Activated CD8-positive, alpha-beta memory T cell treated with anti-CD3 and anti-CD28 coated beads, Interleukin-2, amount 50 U/mL, for 4 hours (primary cell): ENCODE results near the gene ELL2.

Source experiments
- DNase-seq: peaks from one replicate; pipeline ENCODE4 v3.0.0-alpha.2; 2020

The ELL2 gene

DNA sequence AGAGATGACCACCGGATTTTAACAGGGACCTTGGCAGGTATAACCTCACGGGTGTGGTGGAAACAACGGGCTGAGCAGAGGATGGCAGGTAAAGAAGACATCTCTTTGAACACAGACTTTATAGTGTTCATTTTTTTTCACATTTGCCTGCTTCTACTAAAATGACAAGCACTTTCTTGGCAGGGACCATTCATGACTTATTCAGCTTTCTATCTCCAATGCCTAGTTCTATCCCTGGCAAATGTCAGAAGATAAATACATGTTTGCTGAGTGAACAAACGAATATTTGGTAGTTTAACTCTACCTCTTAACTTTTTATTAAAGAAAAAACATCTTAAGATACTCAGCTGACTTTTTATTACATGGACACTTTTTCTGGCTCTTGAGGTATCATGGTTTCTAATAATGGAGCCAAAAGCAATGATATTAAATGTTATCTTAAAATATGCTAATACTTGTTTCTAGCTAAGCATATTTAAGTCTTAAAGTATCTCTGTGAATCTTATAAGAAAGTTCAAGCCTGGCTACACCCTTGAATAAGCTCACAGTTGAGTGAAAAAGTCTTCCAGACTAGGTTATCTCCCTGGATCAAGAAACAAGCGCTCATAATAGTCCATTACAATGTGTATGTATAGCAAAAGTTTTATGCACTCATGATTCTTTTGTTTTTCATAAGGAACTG lies 8.5 kb downstream of the ELL2 start:
- DNase-seq, result no peak

DNA sequence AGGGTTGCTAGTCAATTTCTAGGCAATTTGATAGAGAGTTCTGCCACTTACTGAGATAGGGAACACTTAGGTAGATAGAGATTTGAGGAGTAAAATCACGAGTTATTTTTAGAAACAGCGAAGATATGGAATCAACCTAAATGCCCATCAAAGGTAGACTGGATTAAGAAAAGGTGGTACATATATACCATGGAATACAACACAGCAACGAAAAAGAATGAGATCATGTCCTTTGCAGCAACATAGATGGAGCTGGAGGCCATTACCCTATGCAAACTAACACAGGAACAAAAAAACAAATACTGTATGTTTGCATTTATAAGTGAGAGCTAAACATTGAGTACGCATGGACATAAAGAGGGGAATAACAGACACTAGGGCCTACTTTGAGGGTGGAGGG lies 9.7 kb downstream of the ELL2 start:
- no peak for DNase-seq

DNA sequence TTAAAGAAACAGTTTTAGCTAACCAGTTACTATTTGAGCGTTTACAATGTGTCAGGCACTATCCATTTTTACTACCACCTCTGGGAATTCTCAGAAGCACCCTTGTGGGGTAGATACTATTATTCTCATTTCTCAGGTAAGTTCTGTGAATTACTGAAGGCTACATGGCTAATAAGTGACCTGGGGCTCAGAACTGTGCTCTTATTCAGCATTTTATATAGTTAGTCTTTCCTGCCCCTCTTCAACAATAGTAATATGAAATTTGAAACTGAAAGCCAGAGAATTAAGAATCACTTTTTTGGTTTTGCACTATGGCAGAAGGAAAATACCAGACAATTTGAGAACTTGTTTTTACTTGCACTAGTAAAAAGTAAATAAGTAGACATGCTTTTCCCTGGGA lies 11.8 kb downstream of the ELL2 start:
- DNase-seq, result no peak

DNA sequence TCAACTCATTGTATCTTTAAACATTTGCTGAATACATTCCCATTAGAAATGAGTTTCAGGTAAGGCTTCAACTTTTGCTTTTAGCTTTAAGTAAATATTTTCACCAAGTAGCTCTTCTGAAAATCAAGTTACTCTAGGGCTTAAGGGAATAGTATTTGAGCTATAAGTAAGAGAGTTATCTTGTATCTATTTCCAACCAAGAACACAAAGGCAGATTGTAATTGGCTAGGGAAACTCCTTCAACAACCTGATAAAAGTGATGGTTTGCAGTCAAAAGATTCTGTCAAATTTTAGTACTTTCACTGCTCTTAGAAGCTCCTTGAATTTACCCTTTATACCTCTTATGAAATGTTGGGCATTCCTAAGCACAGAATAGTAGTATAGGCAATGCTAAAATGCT lies 13.0 kb downstream of the ELL2 start:
- DNase-seq, result no peak

DNA sequence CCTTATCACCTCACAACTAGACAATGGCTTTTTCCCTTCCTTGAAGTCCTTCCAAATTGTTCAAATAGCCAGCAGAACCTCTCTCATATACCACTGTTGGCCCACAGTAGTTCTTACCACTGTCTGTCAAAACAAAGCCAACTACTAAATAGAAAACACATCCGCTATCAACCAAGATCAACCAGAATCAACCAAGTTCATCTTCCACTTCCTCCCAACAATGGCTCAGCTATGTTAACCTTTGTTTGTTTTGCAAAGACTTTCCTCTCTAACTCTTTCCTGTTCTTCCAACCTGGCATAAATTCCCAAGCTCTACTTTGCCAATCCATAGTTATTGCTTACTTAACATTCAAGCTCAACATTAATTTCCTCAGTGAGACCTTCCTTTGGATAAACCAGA lies 15.2 kb downstream of the ELL2 start:
- no peak for DNase-seq

DNA sequence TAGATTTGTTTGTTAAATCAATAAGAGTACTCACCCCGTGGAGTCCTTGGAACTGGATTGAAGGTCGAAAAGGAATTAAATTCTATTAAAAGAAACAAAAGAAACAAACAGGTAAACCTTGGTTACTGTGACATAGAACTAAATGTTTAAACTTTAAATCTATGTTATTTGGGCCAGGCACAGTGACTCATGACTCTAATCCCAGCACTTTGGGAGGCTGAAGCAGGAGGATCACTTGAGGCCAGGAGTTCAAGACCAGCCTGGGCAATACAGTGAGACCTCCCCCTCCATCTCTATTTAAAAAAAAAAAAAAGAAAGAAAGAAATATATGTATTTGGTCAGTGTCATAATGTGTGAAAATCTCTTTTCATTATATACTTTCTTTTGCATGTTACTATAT lies 18.7 kb downstream of the ELL2 start:
- DNase-seq, result no peak

DNA sequence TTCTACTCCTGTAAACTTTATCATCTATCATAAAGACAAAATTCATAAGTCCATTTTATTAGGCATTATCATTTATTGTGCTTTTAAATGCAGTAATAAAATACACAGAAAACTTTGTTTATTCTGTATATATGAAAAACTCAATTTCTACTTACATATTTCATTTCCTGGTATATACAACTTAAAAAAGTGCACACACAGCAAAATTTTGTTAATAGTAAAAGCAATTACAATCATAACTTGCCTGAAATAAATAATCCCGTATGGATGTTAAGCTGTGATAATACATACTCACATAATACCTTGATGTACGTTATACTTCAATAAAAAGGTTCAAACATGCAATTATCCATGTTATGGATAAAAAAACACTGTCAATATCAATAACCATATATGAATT lies 19.2 kb downstream of the ELL2 start:
- DNase-seq, result no peak

DNA sequence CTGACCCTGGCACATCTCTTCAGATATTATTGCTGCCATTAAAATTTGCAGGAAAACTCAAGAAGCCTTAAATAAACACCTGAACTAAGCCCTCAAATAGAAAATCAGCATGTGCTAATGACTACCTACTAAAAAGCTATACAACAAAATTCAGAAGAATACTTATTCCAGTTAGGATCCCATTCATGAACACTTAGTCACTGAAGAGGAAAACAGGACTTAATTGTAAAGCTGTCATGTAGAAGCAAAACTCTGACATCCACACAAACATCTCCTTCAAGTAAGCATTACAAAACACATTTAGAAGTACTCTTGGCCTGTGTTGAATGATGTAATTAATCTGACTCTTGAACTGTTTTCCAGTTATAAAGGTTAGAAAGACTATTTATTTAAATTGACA lies 19.9 kb downstream of the ELL2 start:
- no peak for DNase-seq

DNA sequence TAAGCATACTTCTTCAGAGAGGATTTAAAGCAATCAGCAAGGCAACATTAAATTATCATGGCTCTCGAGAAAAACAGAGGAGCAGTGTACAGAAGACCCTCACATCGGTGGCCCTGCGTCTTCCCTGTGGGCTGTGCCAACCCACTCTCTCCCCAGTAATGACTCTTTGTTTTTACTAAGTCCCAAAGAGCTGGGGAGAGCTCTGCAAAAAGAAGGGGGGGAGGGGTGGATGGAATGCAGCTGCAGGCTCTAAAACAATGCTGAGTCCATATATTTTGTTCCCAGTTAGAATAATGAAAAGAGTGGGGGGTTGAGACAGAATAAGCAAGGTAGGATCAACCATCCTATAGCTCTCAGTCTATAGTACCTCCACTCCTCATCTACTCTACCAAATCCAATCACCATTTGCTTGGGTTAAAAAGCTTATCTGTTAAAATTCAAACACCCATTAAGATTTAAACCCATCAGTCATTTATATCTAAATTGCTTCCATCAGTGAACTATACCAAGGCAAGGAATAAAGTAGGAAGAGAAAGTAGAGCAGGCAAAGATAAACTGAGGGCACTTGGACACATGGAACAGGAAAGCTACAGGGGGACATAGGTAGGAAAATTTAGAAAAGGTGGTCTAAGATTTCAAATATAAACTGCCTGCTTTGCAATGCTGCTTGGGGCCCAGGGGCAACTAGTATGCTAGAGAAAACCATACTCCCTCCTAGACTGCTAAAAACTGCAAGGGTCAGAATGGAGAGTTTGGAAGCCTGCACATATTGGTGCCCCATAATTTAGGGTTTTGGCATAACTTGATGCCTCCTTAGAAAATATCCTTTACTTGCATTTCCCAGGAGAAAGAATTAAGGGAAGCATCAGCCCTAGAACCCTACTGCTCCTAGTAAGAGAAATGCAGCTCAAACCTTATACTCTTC lies 20.6 kb downstream of the ELL2 start:
- DNase-seq, result no peak

DNA sequence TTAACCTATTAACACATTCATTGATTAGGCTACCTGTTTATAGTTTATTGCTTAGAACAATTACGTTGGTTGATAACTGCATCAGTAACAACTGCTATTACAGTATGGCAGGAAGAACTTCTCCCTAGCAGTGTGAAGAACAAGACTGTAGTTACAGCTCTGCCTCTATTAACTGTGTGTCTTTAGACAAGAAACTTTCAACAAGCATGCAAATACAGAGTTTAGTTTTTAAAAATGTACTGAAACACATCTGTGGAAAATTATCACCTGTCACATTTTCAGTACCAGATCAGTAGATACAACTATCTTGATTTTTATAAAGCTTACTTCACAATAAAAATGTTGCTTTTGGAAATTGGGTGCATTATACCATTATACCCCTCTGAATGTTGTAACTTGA lies 22.2 kb downstream of the ELL2 start:
- DNase-seq, result no peak

DNA sequence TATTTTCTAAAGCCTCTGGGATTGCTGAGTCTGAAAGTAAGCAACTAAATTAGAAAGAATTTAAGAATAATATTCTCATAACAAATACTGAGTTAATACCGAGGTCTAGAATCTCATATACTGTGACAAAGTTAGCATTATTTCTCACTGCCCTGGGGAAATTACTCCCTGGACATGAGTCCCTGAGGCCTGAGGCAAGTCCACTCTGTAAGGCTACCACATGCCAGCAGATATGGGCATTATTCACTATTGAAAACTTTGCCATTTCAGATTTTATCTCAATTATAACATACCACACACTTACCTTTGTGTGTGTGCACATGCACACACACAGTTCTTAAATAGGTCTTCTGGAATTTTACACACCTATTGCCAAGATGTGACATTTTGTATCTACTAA lies 22.9 kb downstream of the ELL2 start:
- no peak for DNase-seq

DNA sequence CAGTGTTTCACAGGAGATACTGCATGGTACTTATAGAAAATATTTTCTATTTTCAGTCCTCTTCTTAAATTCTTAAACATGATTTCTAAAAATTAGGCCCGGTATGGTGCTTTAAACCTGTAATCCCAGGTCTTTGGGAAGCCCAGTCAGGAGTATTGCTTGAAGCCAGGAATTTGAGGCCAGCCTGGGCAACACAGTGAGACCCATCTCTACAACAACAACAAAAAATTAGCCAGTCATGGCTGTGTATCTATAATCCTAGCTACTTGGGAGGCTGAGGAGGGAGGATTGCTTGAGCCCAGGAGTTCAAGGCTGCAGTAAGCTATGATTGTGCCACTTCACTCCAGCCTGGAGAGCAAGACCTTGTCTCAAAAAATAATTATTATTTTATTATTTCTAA lies 23.3 kb downstream of the ELL2 start:
- no peak for DNase-seq

DNA sequence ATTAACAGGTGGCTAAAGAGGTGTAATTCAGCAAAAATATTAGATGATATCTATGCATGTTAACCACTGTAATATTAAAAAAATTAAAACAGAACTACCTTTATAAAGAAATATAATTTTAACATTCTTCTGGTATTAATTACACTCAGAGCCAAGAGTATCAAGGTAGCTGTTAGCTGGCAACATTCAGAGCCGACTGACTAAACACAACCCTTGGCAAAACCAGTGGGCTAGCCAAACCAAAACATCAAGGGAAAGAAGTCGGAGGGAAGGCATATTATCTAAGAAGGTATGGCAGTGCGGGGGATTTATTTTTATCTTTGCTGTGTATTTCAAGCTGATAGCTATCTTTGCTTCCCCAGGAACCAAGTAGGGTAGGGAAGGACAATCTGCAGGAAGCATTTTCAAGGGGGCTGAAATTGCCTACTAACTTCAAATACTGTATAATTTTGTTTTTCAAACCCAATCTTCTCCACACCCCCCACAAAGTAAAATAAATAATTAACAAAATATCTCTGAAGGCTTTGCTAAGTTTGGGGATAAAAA lies 24.0 kb downstream of the ELL2 start:
- no peak for DNase-seq

DNA sequence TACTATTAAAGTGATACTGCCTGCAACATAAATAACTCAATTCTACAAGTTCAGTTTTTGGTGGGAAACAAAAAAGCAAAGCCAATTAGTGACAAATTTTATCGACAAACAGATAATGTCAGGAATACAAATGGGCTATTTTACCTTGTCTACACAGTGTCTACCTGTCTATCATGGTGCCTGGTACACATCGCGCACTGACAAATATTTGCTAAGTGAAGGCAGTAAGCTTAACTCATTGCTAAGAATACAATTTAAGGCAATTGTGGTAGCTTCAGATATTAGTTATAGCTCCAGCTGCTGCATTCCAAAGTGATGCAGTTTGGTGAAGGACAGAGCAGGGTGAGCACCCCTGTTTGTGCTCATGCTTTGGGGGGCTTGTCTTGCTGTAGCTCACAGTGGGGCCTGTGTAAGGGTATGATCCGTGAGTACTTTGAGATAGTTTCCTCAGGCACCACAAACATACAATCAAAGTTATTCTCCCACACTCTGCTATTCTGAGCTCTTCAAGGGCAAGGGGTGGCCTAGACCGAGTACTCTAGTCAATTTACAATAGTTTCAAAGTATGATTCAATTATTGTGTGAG lies 24.7 kb downstream of the ELL2 start:
- no peak for DNase-seq

DNA sequence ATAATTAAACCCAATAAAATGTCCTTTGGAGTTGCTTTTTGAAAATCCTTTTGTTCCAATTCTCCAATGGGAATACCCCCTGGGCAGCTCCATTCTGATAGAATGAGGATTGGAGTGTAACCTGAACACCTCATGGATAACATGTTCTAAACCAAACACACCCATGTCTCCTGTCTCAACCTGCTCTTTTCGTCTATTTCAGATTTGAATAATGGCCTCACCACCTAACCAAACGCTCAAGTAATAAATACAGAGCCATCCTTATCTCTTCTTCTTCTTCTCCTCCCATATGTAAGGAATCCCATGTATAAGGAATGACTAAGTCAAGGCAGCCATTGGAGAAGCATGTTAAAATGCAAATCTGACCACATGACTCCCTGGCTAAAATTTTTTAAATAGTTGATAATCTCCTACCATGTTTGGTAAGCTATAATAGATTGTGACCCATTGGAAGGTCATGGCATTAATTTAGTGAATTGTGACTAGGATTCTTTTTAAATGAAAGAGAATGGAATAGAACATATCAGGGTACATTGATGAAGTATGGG lies 26.0 kb downstream of the ELL2 start:
- DNase-seq, result no peak

DNA sequence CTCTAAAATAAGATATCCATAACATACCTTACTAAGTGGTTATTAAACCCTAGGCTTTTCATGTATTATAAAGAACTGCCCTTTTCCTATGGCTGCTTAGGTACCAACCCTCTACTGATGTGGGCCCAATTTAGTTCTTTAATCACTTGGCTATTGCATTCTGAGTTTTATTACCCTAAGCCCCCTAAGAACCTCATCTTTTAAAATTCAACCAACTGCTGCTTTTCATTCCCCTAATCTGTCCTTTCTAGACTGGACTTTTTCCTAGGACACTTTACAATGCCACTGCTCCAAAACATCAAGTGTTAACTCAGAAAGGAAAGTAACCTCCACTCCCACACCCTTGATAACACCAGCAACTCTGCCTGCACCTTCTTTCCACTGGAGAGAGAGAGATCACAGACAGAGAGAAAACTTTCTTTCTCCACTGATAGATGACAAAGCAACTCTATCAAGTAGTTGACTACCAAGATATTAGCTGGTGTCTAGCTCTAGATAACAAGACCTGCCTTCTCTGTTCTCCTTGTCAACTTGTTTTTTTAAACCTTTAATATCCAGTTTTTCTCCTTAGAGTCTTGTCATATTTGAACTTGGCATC lies 27.3 kb downstream of the ELL2 start:
- no peak for DNase-seq

DNA sequence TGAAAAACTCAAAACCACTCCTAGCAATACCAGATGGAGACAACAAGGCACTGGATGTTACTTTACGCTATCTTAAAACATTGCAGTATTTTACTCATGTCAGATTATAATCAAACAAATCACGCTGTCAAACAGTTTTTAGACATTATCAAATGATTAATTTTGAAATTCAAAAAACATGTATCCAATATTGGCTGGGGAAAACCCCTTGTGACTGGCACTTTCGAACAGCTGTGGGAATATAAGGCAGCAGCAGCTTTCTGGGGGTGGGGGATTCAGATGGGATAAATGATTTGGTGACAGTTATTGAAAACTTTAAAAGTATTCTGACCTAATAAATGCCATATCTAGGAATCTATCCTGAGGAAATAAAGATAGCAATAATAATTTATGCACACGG lies 28.7 kb downstream of the ELL2 start:
- DNase-seq, result no peak

DNA sequence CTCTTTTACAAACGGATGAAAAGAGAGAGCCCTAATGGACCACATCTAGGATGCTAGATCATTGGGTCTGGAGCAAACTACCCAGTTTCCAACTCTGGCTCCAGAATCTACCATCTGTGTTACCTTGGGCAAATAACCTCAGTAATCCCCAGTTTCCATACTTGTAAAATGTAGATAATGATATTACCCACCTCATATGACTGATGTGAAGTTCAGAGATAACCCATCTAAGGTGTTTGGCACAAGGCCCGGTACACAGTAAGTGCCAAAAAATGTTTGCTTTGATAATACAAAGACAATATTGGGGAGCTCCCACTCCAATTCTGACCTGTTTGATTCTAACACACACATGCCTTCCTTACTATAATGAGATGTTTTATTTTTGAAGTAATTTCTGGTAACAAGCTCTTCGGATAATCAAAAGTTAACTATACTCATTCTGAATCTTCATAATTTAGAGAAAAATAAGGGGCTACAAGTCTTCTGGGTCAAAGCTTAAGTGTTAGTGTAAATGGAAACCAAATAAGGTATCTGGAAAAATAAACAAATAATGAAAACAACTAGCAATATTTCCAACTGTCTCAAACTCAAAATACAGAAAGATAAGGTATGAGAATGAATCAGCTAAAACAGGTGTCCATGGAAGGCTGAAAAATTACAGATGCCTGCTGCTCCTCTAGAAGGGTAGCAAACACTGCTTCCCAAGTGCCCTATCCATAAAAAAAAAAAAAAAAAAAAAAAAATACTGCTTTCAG lies 30.4 kb downstream of the ELL2 start:
- DNase-seq, result no peak

DNA sequence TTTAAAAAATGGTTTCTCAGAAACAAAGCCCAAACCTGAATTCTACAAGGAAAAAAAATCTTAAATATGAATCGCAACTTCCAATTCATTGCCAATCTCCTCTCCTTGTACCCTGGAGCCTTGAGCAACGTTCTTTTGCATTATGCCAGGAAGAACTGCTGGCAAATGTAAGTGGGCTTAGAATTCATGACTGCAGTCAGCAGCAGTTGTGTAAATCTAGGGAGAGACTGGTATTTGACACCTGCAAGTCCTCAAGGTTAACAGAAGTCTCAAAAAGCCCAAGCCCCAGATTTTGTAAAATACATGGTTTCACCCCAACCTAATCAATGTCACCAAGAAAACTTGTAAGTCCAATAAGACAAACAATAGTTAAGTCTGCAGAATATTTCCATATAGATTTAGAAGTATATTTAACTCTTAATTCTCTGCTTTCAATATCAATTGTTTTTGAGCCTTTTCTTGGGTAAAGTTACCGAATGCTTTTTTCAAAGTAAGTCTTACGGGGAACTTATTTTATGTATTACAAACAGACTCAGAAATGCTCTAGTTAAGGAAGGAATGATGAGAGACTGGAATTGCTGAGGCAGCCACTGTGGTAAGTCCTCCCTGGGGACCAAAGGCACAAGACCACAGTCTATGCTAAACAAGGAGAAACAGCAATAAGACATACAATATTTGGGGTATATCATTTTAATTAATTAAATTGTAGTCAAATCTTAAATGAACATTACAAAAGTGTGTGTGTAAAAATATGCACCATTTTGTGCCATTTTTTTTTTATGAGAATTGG lies 31.3 kb downstream of the ELL2 start:
- DNase-seq, result no peak

DNA sequence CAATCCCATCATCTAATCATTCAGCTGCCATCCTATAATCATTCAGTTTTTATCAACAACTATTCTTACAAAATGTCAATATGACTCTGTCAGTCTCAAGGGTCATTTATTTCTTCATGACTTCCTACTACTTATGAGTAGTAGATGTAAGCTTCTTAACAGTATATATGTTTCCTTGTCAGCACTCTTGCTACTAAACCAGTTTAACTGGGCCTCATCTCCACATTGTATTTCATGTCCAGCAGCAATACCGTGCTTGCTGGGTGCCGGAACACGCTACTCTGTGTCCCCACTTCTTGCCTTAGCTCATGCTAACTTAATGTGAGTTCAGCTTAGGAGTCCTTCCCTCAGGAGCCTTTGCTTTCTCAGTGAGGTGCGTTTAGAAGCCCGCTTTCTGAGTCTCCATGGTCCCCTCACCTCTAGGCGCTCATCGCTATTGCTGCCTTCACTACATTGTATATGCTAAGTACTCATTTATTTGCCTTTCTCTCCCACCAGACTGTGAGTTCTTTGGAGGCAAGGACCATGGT lies 32.9 kb downstream of the ELL2 start:
- DNase-seq, result no peak
